ENCODE measurements around the gene PELI2. TPM values are rescaled to one million over a fixed set of nuclear protein-coding genes. Genes with fewer than 3 reads are reported as not detected.

PELI2 gene
- total and polyA plus RNA-seq, 2 experiments from 2014 or later, result 8.0 to 24.5 TPM

DNA sequence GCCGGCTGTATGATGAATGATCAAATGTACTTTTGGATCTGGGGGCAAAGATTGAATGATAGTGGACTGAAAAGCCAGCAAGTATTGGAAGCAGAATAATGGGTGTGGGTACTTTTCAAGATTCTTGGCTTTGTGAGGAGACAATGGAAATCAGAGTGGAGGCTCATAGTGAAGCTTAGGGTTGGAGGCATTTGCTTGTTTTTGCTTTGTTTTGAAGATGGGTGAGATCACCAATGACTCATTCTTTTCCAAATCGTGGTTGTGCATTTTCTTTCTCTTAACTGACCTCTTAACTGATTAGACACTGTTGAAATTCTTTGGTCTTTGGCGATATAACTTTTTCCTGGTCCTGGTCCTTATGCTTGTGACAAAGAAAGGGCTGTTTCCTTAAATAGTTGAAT, 54.4 kb downstream of the PELI2 start (continued):
- TF ChIP-seq, protein P1, sequence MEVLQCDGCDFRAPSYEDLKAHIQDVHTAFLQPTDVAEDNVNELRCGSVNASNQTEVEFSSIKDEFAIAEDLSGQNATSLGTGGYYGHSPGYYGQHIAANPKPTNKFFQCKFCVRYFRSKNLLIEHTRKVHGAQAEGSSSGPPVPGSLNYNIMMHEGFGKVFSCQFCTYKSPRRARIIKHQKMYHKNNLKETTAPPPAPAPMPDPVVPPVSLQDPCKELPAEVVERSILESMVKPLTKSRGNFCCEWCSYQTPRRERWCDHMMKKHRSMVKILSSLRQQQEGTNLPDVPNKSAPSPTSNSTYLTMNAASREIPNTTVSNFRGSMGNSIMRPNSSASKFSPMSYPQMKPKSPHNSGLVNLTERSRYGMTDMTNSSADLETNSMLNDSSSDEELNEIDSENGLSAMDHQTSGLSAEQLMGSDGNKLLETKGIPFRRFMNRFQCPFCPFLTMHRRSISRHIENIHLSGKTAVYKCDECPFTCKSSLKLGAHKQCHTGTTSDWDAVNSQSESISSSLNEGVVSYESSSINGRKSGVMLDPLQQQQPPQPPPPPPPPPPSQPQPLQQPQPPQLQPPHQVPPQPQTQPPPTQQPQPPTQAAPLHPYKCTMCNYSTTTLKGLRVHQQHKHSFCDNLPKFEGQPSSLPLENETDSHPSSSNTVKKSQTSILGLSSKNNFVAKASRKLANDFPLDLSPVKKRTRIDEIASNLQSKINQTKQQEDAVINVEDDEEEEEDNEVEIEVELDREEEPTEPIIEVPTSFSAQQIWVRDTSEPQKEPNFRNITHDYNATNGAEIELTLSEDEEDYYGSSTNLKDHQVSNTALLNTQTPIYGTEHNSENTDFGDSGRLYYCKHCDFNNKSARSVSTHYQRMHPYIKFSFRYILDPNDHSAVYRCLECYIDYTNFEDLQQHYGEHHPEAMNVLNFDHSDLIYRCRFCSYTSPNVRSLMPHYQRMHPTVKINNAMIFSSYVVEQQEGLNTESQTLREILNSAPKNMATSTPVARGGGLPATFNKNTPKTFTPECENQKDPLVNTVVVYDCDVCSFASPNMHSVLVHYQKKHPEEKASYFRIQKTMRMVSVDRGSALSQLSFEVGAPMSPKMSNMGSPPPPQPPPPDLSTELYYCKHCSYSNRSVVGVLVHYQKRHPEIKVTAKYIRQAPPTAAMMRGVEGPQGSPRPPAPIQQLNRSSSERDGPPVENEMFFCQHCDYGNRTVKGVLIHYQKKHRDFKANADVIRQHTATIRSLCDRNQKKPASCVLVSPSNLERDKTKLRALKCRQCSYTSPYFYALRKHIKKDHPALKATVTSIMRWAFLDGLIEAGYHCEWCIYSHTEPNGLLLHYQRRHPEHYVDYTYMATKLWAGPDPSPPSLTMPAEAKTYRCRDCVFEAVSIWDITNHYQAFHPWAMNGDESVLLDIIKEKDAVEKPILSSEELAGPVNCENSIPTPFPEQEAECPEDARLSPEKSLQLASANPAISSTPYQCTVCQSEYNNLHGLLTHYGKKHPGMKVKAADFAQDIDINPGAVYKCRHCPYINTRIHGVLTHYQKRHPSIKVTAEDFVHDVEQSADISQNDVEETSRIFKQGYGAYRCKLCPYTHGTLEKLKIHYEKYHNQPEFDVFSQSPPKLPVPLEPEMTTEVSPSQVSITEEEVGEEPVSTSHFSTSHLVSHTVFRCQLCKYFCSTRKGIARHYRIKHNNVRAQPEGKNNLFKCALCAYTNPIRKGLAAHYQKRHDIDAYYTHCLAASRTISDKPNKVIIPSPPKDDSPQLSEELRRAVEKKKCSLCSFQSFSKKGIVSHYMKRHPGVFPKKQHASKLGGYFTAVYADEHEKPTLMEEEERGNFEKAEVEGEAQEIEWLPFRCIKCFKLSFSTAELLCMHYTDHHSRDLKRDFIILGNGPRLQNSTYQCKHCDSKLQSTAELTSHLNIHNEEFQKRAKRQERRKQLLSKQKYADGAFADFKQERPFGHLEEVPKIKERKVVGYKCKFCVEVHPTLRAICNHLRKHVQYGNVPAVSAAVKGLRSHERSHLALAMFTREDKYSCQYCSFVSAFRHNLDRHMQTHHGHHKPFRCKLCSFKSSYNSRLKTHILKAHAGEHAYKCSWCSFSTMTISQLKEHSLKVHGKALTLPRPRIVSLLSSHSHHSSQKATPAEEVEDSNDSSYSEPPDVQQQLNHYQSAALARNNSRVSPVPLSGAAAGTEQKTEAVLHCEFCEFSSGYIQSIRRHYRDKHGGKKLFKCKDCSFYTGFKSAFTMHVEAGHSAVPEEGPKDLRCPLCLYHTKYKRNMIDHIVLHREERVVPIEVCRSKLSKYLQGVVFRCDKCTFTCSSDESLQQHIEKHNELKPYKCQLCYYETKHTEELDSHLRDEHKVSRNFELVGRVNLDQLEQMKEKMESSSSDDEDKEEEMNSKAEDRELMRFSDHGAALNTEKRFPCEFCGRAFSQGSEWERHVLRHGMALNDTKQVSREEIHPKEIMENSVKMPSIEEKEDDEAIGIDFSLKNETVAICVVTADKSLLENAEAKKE (CRISPR knock-in tag; IDR thresholded peaks at IDR 0.05), result no peak

DNA sequence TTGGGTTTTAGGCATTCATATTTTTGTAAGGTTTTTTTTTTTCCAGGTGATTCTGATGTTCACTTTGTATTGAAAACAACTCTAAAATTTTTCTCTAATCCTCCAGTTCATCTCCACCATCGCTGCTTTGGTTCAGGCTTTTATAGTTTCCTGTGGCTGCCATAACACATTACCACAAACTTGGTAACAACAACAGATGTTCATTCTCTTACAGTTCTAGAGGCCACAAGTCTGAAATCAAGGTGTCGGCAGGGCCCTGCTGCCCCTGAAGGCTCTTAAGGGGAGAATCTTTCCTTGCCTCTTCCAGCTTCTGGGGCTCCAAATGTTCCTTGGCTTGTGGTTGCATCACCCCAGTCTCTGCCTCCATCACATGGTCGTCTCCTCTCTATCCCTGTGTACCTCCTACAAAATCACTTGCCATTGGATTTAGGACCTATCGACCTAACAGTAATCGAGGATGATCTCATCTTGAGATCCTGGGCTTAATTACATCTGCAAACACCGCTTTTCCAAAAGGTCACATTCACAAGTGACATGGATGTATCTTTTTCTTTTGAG, 55.2 kb downstream of the PELI2 start:
- no peak overlapping the region for H2AFZ ChIP-seq
- H4K20me1 ChIP-seq (replicated peaks; ENCODE audit: insufficient read depth), result 0 out of 2 replicates have a peak, but pooled peaks cover 5% of the 10 kb centered on the region
- peaks cover 41% of the 10 kb centered on the region for H3K4me1 Mint-ChIP-seq
- no peak overlapping the region for H3K27ac ChIP-seq (ENCODE audit: low read depth)
- H3K4me2 ChIP-seq, result no peak overlapping the region
- ATAC-seq (no peak), DNase-seq (ENCODE audit: low spot score) (no peak)
- peaks cover 86% of the 10 kb centered on the region for H3K79me2 ChIP-seq (replicated peaks; ENCODE audit: insufficient read depth)
- H3K36me3 ChIP-seq (ENCODE audit: insufficient read depth), result no peaks in the 10 kb centered on the region
- no peaks in the 10 kb centered on the region for H3K27me3 ChIP-seq (ENCODE audit: insufficient read depth)
- no peak overlapping the region for H3K27ac Mint-ChIP-seq
- H3F3A ChIP-seq (replicated peaks; ENCODE audit: low read depth), result no peaks in the 10 kb centered on the region
- H3K4me3 ChIP-seq, result no peak overlapping the region
- peaks cover 12% of the 10 kb centered on the region for H3K4me1 ChIP-seq (ENCODE audit: insufficient read depth)
- no peaks in the 10 kb centered on the region; the same call in 2 of the 3 replicates for H3K36me3 Mint-ChIP-seq (ENCODE audit: low read depth)
- H3K27me3 Mint-ChIP-seq (ENCODE audit: insufficient read depth, low read depth, poor library complexity), result peaks cover 1% of the 10 kb centered on the region
- no peaks in the 10 kb centered on the region for H3K9me3 Mint-ChIP-seq
- H3K9me2 ChIP-seq (ENCODE audit: insufficient read depth), result no peaks in the 10 kb centered on the region
- H3K4me3 Mint-ChIP-seq, result no peak overlapping the region
- TF ChIP-seq ZNF331 (CRISPR knock-in tag; IDR thresholded peaks at IDR 0.05; ENCODE audit: low read depth) (no peak), CREB1 (CRISPR knock-in tag; IDR thresholded peaks at IDR 0.05; ENCODE audit: low read depth) (no peak), POLR2AphosphoS5 (IDR thresholded peaks at IDR 0.05; ENCODE audit: low read depth) (no peak), JUNB (IDR thresholded peaks at IDR 0.05; ENCODE audit: unreplicated experiment) (no peak), NANOG (IDR thresholded peaks at IDR 0.05; ENCODE audit: borderline replicate concordance) (no peak), EZH2 (IDR thresholded peaks at IDR 0.05; ENCODE audit: low read depth, unreplicated experiment) (no peak)
- TF ChIP-seq, protein P2, sequence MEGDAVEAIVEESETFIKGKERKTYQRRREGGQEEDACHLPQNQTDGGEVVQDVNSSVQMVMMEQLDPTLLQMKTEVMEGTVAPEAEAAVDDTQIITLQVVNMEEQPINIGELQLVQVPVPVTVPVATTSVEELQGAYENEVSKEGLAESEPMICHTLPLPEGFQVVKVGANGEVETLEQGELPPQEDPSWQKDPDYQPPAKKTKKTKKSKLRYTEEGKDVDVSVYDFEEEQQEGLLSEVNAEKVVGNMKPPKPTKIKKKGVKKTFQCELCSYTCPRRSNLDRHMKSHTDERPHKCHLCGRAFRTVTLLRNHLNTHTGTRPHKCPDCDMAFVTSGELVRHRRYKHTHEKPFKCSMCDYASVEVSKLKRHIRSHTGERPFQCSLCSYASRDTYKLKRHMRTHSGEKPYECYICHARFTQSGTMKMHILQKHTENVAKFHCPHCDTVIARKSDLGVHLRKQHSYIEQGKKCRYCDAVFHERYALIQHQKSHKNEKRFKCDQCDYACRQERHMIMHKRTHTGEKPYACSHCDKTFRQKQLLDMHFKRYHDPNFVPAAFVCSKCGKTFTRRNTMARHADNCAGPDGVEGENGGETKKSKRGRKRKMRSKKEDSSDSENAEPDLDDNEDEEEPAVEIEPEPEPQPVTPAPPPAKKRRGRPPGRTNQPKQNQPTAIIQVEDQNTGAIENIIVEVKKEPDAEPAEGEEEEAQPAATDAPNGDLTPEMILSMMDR (conservative IDR thresholded peaks at IDR 0.05; ENCODE audit: low read depth in 2 of 2), result no peak
- TF ChIP-seq, protein P1 (CRISPR knock-in tag; IDR thresholded peaks at IDR 0.05), result no peak

Data from GM23338 (cell line).